ENCODE results near the gene PPP1CA. TPM values are rescaled to one million over a fixed set of nuclear protein-coding genes. Genes with fewer than 3 reads are reported as not detected.

PPP1CA gene
- total RNA-seq, 4 donors from 2014 or later, result 15.9 to 180 (median 77.1) TPM

DNA sequence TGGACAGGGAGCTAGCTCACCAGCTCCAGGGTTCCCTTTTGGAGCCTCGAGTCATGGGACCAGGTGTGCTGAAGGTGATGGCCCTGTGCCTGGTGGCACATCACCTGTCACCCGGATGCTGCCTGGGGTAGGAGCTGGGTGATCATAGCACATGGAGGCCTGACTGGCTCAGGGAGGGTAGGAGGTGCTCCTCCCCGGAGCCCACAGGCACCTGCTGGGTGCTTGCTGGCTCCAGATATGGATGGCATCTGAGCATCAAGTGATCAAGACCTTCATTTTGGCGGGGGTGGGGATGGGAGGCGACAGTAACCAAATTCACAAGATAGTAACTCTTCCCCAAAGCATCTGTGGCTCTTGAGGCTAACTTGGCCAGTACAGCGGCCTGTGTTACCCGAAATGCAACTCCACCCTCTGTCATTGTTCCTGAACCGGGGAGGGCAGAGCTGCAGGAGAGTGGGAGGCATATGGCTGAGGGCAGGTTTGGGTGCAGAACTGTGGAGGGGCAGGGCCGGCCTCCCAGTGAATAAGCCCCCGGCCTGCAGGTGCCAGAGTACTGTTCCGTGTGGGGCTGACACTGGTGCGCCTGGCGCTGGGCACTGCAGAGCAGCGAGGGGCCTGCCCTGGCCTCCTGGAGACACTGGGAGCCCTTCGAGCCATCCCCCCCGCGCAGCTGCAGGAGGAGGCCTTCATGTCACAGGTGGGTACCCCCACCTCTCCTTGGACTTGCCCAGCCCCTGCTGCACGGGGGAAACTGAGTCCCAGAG lies 7.0 kb upstream of the PPP1CA start:
- no peaks in the 10 kb centered on the region for H3K4me1 ChIP-seq
- H3K36me3 ChIP-seq, result no peaks in the 10 kb centered on the region
- DNase-seq, result no peak
- no peak overlapping the region for H3K4me3 ChIP-seq
- peaks cover 0 to 20% of the 10 kb centered on the region in 2 donors for H3K27me3 ChIP-seq
- H3K27ac ChIP-seq, result no peak overlapping the region
- TF ChIP-seq POLR2A (IDR thresholded peaks at IDR 0.05), result no peak
- TF ChIP-seq, protein P1, sequence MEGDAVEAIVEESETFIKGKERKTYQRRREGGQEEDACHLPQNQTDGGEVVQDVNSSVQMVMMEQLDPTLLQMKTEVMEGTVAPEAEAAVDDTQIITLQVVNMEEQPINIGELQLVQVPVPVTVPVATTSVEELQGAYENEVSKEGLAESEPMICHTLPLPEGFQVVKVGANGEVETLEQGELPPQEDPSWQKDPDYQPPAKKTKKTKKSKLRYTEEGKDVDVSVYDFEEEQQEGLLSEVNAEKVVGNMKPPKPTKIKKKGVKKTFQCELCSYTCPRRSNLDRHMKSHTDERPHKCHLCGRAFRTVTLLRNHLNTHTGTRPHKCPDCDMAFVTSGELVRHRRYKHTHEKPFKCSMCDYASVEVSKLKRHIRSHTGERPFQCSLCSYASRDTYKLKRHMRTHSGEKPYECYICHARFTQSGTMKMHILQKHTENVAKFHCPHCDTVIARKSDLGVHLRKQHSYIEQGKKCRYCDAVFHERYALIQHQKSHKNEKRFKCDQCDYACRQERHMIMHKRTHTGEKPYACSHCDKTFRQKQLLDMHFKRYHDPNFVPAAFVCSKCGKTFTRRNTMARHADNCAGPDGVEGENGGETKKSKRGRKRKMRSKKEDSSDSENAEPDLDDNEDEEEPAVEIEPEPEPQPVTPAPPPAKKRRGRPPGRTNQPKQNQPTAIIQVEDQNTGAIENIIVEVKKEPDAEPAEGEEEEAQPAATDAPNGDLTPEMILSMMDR (IDR thresholded peaks at IDR 0.05), result no peak
- H3K9me3 ChIP-seq, result no peaks in the 10 kb centered on the region
- intact Hi-C loops (cut with DNase I; ENCODE audit: low total_unique reads), result no loop called here

DNA sequence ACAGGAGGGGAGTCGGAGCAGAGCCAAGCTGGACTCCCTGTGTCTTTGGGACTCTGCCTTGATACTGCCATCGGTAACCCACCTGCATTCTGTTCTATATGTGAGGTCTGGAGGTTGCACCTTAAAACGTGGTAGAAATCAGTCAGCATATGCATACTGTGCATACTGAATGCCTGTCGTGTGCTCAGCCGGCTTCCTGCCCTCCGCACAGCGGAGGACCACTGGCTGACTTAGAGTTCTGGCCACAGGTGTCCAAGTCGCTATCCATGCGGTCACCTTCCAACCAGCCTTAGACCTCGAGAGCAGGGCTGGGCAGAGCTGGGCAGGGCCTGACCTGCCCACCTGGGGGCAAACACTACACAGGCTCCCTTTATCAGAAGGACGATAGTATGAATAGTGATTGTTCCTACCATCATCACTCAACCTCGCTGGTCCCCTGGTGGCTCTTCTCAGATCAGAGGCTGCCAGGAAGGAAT lies 6.1 kb upstream of the PPP1CA start:
- Histone ChIP-seq H3K27me3 (peaks cover 0 to 20% of the 10 kb centered on the region in 2 donors), H3K4me3 (no peak overlapping the region), H3K4me1 (no peaks in the 10 kb centered on the region), H3K9me3 (no peaks in the 10 kb centered on the region), H3K36me3 (no peaks in the 10 kb centered on the region), H3K27ac (no peak overlapping the region)
- no peak for DNase-seq
- TF ChIP-seq POLR2A (IDR thresholded peaks at IDR 0.05), result no peak
- TF ChIP-seq, protein P1 (IDR thresholded peaks at IDR 0.05), result no peak
- intact Hi-C loops (cut with DNase I; ENCODE audit: low total_unique reads), result no loop called here

DNA sequence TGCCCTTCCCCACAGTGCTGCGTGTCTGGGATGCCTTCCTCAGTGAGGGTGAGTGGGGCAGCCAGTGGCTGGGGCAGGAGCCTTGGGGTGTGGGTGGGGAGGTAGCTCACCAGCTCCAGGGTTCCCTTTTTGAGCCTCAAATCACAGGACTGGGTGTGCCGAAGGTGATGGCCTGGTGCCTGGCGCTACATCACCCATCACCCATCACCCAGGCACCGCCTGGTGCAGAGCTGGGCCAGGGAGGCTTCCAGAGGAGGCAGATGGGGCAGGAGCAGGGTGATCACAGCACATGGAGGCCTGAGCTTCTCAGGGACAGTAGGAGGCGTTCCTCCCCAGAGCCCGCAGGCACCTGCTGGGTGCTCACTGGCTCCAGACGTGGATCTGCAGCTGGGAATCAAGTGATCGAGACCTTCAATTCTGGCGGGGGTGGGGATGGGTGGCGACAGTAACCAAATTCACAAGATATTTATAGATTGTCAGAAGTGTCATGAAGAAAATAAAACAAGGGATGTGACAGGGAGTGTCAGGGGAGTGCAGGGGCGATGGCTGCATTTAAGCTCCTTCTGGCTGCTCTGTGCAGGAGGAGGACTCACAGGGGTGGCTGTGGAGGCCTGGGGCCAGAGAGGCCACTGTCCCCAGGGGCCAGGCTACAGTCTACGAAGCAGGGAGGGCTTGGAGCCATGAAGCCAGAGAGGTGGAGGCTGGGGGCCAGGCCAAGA lies 5.5 kb upstream of the PPP1CA start:
- TF ChIP-seq, protein P1 (IDR thresholded peaks at IDR 0.05), result no peak
- TF ChIP-seq POLR2A (IDR thresholded peaks at IDR 0.05), result no peak
- no peak overlapping the region for H3K4me3 ChIP-seq
- H3K36me3 ChIP-seq, result no peaks in the 10 kb centered on the region
- no peak for DNase-seq
- no peaks in the 10 kb centered on the region for H3K4me1 ChIP-seq
- no peak overlapping the region for H3K27ac ChIP-seq
- H3K27me3 ChIP-seq, result peaks cover 0 to 20% of the 10 kb centered on the region in 2 donors
- intact Hi-C loops (cut with DNase I; ENCODE audit: low total_unique reads), result no loop called here
- H3K9me3 ChIP-seq, result no peaks in the 10 kb centered on the region

DNA sequence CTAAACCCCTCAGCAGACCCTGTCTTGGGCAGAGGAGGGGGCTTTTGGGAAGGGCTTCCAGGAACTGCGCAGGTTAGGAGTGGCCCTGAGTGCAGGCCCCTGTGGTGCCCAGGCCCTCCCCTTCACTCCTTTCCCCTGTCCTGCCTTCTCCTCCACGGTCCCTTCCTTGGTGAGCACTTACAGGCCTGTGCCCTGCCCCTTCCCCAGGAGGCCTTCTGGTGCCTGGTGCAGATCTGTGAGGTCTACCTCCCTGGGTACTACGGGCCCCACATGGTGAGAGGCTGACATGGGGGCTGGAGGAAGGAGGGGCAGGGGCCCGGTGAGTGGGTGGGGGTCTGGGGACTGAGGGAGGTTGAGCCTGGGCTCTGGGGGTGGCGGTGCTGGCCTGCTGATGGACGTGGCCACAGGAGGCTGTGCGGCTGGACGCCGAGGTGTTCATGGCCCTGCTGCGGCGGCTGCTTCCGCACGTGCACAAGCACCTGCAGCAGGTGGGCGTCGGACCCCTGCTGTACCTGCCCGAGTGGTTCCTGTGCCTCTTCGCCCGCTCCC lies 4.8 kb upstream of the PPP1CA start:
- peaks cover 0 to 20% of the 10 kb centered on the region in 2 donors for H3K27me3 ChIP-seq

More for the DNA sequence above, 4.8 kb upstream of the PPP1CA start:
- Histone ChIP-seq H3K36me3 (no peaks in the 10 kb centered on the region), H3K4me3 (no peak overlapping the region), H3K4me1 (no peaks in the 10 kb centered on the region), H3K9me3 (no peaks in the 10 kb centered on the region), H3K27ac (no peak overlapping the region)
- TF ChIP-seq, protein P1 (IDR thresholded peaks at IDR 0.05), result no peak
- no peak for TF ChIP-seq POLR2A (IDR thresholded peaks at IDR 0.05)
- DNase-seq, result no peak
- intact Hi-C loops (cut with DNase I; ENCODE audit: low total_unique reads), result no loop called here
